Vagina (tissue), 2 donors: ENCODE measurements around the gene COL23A1. TPM values are rescaled to one million over a fixed set of nuclear protein-coding genes. Genes with fewer than 3 reads are reported as not detected.

Experiments
- DNase-seq, 2 donors: peaks; one replicate each; pipeline ENCODE4 v3.0.0-alpha.2; 2017; ENCODE audit errors: extremely low spot score in 2 of 2
- H3K27ac ChIP-seq: fragments of 200-600 bp; sonication (generic); one replicate; pipeline ENCODE4 v1.5.1; 2019
- H3K27me3 ChIP-seq: fragments of 200-600 bp; sonication (generic); one replicate; pipeline ENCODE4 v1.5.1; 2019
- H3K36me3 ChIP-seq, 2 donors: fragments of 200-600 bp; sonication (generic); one replicate each; pipeline ENCODE4 v1.5.1; 2017 to 2019
- H3K4me1 ChIP-seq: fragments of 200-600 bp; sonication (generic); one replicate; pipeline ENCODE4 v1.5.1; 2019
- H3K4me3 ChIP-seq, 2 donors: fragments of 200-600 bp; sonication (generic); 1 replicate in 1 of 2; 2 replicates in 1 of 2; pipeline ENCODE4 v1.5.1; 2016 to 2019
- H3K9me3 ChIP-seq: fragments of 200-600 bp; sonication (generic); one replicate; pipeline ENCODE4 v1.5.1; 2019
- POLR2A ChIP-seq, 2 donors: fragments of 450-650 bp; IDR thresholded peaks; one replicate each; pipeline ENCODE4 v1.6.1; 2017; ENCODE audit warnings: antibody characterized with exemption in 2 of 2, mild to moderate bottlenecking in 2 of 2, moderate library complexity in 2 of 2
- POLR2AphosphoS5 ChIP-seq, 2 donors: sonication (generic); formaldehyde crosslinking; IDR thresholded peaks; one replicate each; pipeline ENCODE4 v1.9.0; 2017; ENCODE audit warnings: antibody characterized with exemption in 2 of 2, mild to moderate bottlenecking in 2 of 2, low read depth in 1 of 2; ENCODE audit not compliant: insufficient read depth in 1 of 2
- intact Hi-C: fragments of 100-400 bp; cut with DNase I; formaldehyde crosslinking; loops from one replicate; pipeline ENCODE4 v1.15.1; 2023
- total RNA-seq: library from RNA; depleted of rRNA; stranded (reverse); fragments of >200 nt; gene quantifications from one replicate; pipeline ENCODE4 v1.2.3, GENCODE V29; 2016
- TF ChIP-seq, protein P1 (sequence below), 3 experiments: fragments of 450-650 bp in 2 of 3; fragments of 200-600 bp in 1 of 3; sonication (generic) in 1 of 3; IDR thresholded peaks; one replicate each; pipeline ENCODE4 v1.5.1; 2017 to 2019; ENCODE audit warnings: antibody characterized with exemption in 3 of 3, mild to moderate bottlenecking in 2 of 3, moderate library complexity in 2 of 3

Gene COL23A1
- total RNA-seq, 1 donor from 2014 or later: 3.7 TPM

DNA sequence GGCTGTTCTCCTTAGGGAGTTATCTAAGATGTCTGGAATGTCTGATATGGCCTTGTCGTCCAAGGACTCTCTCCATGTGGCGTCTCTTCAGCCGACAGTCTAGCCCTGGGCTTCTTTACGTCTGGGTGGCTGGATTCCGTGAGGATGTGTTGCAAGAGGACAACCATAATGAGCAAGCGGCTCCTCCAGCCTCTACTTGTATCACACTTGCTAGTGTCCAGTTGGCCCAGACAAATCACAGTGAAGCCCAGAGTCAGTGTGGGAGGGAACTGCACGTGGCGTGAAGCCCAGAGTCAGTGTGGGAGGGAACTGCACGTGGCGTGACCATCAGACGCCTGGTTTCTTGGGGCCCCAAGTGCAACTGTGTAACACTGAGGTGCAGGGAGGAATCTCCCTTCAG is 61.1 kb downstream of the COL23A1 start:
- Histone ChIP-seq H3K36me3 (no peaks in the 10 kb centered on the region), H3K4me3 (no peak overlapping the region), H3K9me3 (no peaks in the 10 kb centered on the region), H3K27ac (no peak overlapping the region), H3K4me1 (no peaks in the 10 kb centered on the region), H3K27me3 (no peaks in the 10 kb centered on the region)
- DNase-seq: no peak
- intact Hi-C loops: no loop called here
- TF ChIP-seq POLR2A (IDR thresholded peaks at IDR 0.05): no peak
- no peak for TF ChIP-seq POLR2AphosphoS5 (IDR thresholded peaks at IDR 0.05; ENCODE audit: insufficient read depth in 1 of 2, low read depth in 1 of 2)
- TF ChIP-seq, protein P1, sequence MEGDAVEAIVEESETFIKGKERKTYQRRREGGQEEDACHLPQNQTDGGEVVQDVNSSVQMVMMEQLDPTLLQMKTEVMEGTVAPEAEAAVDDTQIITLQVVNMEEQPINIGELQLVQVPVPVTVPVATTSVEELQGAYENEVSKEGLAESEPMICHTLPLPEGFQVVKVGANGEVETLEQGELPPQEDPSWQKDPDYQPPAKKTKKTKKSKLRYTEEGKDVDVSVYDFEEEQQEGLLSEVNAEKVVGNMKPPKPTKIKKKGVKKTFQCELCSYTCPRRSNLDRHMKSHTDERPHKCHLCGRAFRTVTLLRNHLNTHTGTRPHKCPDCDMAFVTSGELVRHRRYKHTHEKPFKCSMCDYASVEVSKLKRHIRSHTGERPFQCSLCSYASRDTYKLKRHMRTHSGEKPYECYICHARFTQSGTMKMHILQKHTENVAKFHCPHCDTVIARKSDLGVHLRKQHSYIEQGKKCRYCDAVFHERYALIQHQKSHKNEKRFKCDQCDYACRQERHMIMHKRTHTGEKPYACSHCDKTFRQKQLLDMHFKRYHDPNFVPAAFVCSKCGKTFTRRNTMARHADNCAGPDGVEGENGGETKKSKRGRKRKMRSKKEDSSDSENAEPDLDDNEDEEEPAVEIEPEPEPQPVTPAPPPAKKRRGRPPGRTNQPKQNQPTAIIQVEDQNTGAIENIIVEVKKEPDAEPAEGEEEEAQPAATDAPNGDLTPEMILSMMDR (IDR thresholded peaks at IDR 0.05): no peak

DNA sequence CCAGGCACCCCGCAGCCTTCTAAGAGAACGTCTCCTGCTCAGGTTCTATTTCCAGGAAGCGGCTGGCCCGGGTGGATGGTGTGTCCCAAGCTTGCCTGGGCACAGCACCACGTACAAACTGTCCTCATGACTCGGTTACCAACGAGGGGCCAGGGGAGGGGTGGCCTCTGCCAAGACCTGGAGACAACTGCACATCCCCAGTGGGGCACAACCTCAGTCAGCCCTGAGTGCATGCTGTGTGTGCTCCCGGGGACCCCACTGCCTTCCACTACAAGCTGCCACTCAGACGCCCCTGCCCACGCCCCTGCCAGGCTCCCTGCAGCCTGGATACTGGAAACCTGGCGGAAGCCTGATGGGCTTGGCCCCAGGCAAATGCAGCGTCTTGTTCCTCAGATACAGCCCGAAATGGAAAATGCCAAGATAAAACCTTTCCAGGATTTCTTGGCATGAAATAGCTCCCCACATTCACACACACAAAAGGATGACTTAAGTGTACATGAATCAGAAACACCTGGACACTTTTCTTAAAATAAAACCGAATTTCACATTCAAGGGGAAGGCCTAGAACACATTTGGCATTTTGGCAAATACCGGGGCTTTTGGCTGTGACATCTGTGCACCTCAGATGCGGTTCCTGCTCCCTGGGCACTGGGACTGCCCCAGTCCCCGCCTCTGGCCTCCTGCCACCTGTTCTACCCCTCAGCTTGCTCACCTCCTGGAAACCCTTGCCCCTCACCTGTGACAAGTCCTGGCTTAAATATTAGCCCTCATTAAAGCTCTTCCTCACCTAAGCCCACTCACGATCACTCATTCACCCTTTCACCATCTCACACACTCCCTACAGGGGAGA is 62.5 kb downstream of the COL23A1 start:
- H3K36me3 ChIP-seq: no peaks in the 10 kb centered on the region
- intact Hi-C loops: no loop called here
- no peaks in the 10 kb centered on the region for H3K27me3 ChIP-seq
- TF ChIP-seq, protein P1 (IDR thresholded peaks at IDR 0.05): no peak
- TF ChIP-seq POLR2AphosphoS5 (IDR thresholded peaks at IDR 0.05; ENCODE audit: insufficient read depth in 1 of 2, low read depth in 1 of 2): no peak
- TF ChIP-seq POLR2A (IDR thresholded peaks at IDR 0.05): no peak
- H3K4me1 ChIP-seq: no peaks in the 10 kb centered on the region
- no peak for DNase-seq
- H3K9me3 ChIP-seq: no peaks in the 10 kb centered on the region
- H3K27ac ChIP-seq: no peak overlapping the region
- H3K4me3 ChIP-seq: no peak overlapping the region

DNA sequence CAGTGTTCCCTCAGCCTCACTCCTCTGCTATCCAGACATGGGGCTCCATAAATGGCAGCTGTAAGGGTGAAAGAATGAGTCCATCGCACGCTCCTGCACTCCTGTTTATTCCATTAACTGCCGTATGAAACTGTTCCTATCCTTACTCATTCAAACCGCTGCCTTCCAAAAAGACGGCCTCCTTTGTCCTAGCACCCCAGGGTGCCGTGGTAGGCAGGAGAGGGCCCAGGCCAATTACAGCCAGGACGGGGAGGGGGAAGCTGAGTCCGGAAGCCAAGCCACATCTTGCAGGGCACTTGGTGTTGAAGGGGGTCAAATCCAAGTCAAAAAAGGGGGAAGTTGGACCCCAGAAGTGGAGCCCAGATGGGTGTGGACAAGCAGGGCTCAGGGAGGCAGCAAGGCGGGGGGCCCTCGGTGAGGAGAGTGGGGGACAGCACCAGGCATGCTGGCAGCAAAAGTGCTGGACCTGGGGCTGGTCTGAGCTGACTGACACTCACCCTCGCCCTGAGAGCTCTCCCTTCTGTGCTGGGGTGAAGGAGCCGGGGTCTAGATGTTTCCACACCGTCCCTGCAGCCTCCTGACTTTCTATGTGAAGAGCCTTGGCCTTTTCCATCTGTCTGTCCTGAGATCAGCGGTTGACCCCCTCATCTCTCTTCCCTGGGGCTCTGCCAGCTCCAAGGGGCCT is 63.3 kb downstream of the COL23A1 start:
- Histone ChIP-seq H3K36me3 (no peaks in the 10 kb centered on the region), H3K9me3 (no peaks in the 10 kb centered on the region), H3K4me1 (no peaks in the 10 kb centered on the region), H3K4me3 (no peak overlapping the region), H3K27me3 (no peaks in the 10 kb centered on the region), H3K27ac (no peak overlapping the region)
- TF ChIP-seq, protein P1 (IDR thresholded peaks at IDR 0.05): no peak
- TF ChIP-seq POLR2A (IDR thresholded peaks at IDR 0.05) (no peak), POLR2AphosphoS5 (IDR thresholded peaks at IDR 0.05; ENCODE audit: insufficient read depth in 1 of 2, low read depth in 1 of 2) (no peak)
- intact Hi-C loops: no loop called here
- no peak for DNase-seq

DNA sequence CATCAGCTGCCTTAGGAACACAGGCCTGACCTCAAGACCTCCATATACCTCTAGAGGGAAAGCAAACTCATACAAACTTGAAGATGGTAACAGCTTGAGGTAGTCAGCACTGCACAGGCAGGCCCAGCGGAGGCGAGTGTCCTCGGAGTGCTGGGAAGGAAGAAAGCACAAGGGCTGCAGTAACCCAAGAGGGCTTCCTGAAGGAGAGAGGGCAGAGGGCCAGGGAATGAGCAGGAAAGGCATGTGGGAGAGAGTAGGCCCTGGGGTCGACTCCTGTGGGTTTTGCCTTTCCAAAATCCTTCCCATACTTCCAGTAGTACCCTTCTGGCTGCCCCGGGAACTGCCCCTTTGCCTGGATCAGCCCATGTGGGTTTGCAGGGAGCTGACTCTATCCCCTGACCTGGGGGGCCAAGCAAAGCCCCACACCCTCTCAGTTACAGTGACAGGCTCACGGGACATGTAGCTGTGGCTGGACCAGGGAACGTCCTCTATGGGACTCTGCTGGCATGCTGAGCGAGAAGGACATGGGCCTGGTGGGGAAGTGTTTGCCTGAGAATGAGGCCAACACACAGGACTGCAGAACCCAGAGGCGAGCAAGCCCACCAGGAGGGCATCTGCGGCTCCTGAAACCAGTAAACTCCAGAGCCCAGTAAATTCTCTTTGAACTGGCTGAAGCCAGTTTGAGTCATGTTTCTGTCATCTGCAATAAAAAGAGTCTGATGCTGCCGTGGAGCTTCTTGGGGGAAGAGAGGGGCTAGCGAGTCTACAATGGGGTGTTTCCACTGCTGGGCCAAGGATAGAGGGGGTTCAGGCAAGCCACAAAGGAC is 64.1 kb downstream of the COL23A1 start:
- Histone ChIP-seq H3K4me3 (no peak overlapping the region), H3K36me3 (no peaks in the 10 kb centered on the region), H3K27me3 (no peaks in the 10 kb centered on the region), H3K27ac (no peak overlapping the region), H3K4me1 (no peaks in the 10 kb centered on the region), H3K9me3 (no peaks in the 10 kb centered on the region)
- no peak for TF ChIP-seq POLR2AphosphoS5 (IDR thresholded peaks at IDR 0.05; ENCODE audit: insufficient read depth in 1 of 2, low read depth in 1 of 2)
- no peak for TF ChIP-seq POLR2A (IDR thresholded peaks at IDR 0.05)
- TF ChIP-seq, protein P1 (IDR thresholded peaks at IDR 0.05): no peak
- DNase-seq: no peak
- intact Hi-C loops: no loop called here
